Common myeloid progenitor, CD34-positive (primary cell): ENCODE data around the gene CCDC106.
A peak's percentile ranks its signal among the peaks of the same experiment; 100 is the strongest.

ENCODE experiments used
- CTCF ChIA-PET: fragments of 350-600 bp; sonication (Branson Sonifier 250); formaldehyde crosslinking; loops from one replicate; lab custom pipeline; 2021; ENCODE audit warnings: antibody characterized with exemption; lab: Charles Lee
- POLR2A ChIA-PET: fragments of 350-600 bp; sonication (Branson Sonifier 250); formaldehyde crosslinking; loops from one replicate; lab custom pipeline; 2021; ENCODE audit warnings: antibody characterized with exemption; lab: Charles Lee
- DNase-seq, 3 donors: peaks; one replicate each; pipeline versions ENCODE4 v3.0.0 to v3.0.0-alpha.2; 2013
- H3K27ac ChIP-seq, 2 experiments: 1 replicate in 1 of 2; 2 replicates in 1 of 2; pipeline ENCODE4 v1.7.0; 2013; ENCODE audit warnings: inconsistent platforms in 2 of 2, low read length in 2 of 2, mild to moderate bottlenecking in 2 of 2, low read depth in 1 of 2, moderate library complexity in 1 of 2; ENCODE audit not compliant: severe bottlenecking in 2 of 2, insufficient read depth in 1 of 2, poor library complexity in 1 of 2
- H3K27me3 ChIP-seq, 5 experiments: replicated peaks in 2 of 5; 1 replicate in 3 of 5; 2 replicates in 2 of 5; pipeline versions ENCODE4 v1.6.1 to v1.7.0; 2013; ENCODE audit warnings: low read length in 4 of 5, mild to moderate bottlenecking in 2 of 5, moderate library complexity in 2 of 5, inconsistent platforms in 1 of 5; ENCODE audit not compliant: insufficient read depth in 5 of 5, control insufficient read depth in 4 of 5
- H3K36me3 ChIP-seq, 4 experiments: 1 replicate in 2 of 4; 2 replicates in 2 of 4; pipeline versions ENCODE4 v1.6.1 to v1.7.0; 2013; ENCODE audit warnings: low read length in 3 of 4, control low read depth in 1 of 4, mild to moderate bottlenecking in 1 of 4; ENCODE audit not compliant: control insufficient read depth in 4 of 4, insufficient read depth in 4 of 4
- H3K4me1 ChIP-seq, 4 experiments: 1 replicate in 3 of 4; 2 replicates in 1 of 4; pipeline versions ENCODE4 v1.6.1 to v1.7.1; 2013; ENCODE audit warnings: low read length in 3 of 4, mild to moderate bottlenecking in 3 of 4, control low read depth in 1 of 4, inconsistent platforms in 1 of 4, moderate library complexity in 1 of 4; ENCODE audit not compliant: control insufficient read depth in 4 of 4, insufficient read depth in 4 of 4; ENCODE audit errors: control extremely low read depth in 1 of 4
- H3K4me3 ChIP-seq, 7 experiments: 1 replicate in 4 of 7; 2 replicates in 3 of 7; pipeline versions ENCODE4 v1.5.1 to v1.7.0; 2013; ENCODE audit warnings: mild to moderate bottlenecking in 7 of 7, low read length in 6 of 7, moderate library complexity in 6 of 7, inconsistent platforms in 2 of 7, low read depth in 2 of 7, control low read depth in 1 of 7; ENCODE audit not compliant: insufficient read depth in 4 of 7, control insufficient read depth in 1 of 7; ENCODE audit errors: extremely low read depth in 1 of 7
- H3K9me3 ChIP-seq, 5 experiments: 1 replicate in 4 of 5; 2 replicates in 1 of 5; pipeline versions ENCODE4 v1.6.1 to v1.7.1; 2013; ENCODE audit warnings: low read length in 4 of 5, mild to moderate bottlenecking in 2 of 5, inconsistent platforms in 1 of 5, low read depth in 1 of 5, moderate library complexity in 1 of 5; ENCODE audit not compliant: control insufficient read depth in 4 of 5, insufficient read depth in 2 of 5; ENCODE audit errors: control extremely low read depth in 1 of 5
- WGBS: methylation state at CpG from one replicate; pipeline ENCODE4 v1.1.5; 2013; ENCODE audit not compliant: insufficient coverage; 5-methylcytosine and 5-hydroxymethylcytosine counted together

The CCDC106 gene

DNA sequence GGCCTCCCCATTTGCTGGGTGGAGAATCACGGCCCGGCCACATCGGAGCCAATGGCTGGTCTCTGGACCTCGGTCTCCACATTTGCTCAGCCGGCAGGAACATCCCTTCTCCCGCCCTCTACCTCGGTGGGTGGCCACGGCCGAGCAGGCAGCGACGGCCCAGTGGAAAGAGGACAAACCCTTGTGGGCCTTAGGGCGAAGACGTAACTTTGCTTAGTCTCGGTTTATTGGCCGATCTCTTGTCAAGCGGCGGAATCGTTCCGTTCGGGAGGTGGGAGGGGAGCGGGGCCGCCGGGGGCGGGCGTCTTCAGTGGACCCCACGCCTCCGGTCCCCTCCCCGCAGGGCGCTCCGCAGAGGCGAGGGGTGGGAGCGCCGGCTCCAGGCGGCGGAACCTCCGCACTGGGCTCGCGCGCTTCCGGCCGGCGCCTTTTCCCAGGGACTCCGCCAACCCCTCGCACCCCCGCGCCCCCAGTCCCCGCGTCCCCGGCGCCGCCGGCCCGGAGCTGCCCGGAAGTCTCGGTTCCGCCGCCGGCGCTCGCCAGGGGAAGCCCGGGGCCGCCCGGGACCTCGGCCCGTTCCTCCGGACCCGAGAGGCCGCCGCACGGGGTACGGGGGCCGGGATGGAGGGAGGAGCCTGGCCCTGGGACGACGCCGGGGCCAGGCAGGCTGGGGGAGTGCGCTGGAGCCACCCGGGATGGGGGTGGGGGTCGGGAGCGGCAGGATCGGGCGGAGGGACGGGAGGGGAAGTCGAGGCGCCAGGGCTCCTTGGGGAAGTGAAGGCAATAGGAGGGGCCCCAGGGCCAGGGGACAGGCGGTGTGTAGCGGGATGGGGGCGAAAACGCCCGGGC is 7.2 kb upstream of the CCDC106 start, which contains the start of gene ZNF580:
Gene ZNF580 (plus strand): TSS at position 426 of the 849 bp plus-strand sequence. CDS start 1,507 bp downstream, outside the sequence.
- DNase-seq = peak in 2 of 3 donors; percentile 52 to 60
- no peaks in the 10 kb centered on the region for H3K9me3 ChIP-seq
- ChIA-PET POLR2A (interaction anchor here (1.1 kb wide), 1 partner anchor 14 kb away, joined by 4 read pairs; the partner anchor contains the start of gene U2AF2), CTCF (interaction anchor here (1.0 to 1.1 kb wide), 2 partner anchors 9 to 14 kb away, joined by 4 to 5 read pairs; no protein-coding TSS in a partner anchor)
- H3K4me1 ChIP-seq = peaks cover 5 to 61% (median 54%) of the 10 kb centered on the region in 4 experiments
- peaks cover 0 to 15% (median 12%) of the 10 kb centered on the region in 4 experiments for H3K36me3 ChIP-seq
- under 1% methylated on average over 68 of the region's 89 CpGs for WGBS
- no peaks in the 10 kb centered on the region for H3K27me3 ChIP-seq
- peak within 1 kb of the TSS; percentile 52 to 96 (median 76) for H3K4me3 ChIP-seq
- H3K27ac ChIP-seq = peak within 1 kb of the TSS in 1 of 2 experiments; percentile 74

DNA sequence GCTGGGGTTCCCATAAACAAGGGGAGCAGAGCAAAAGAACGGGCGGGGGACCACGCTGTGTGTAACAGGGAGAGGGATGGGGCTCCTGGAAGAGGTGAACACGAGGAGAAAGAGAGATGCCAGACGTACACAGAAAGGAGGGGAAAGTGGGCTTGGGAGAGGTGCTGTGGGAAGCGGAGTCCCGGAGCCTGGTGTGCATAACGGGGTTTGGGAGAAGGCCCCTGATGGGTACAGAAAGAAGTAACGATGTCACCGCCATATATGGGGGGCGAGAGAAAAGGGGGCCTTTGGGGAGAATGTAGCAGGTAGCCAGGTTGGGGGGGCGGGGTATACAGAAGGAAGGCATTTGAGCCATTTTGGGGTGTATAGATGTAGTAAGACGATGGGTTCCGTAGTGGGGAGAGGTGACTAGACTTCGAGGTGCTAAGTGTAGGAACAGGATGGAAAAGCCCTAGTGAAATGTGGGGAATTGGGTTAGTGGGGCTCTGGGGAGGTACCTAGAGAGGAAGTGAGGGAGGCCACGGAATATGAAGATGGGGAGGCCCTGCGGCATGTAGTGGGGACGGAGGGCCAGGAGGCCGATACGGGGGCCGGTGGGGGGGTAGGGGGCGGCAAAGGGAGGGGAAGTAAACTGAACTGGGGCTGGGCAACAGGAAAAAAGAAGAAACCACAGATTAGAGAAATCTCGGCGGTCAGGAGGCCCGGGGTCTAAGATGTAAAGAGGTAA is 6.4 kb upstream of the CCDC106 start:
- peaks cover 5 to 53% (median 47%) of the 10 kb centered on the region in 4 experiments for H3K4me1 ChIP-seq
- CTCF ChIA-PET = interaction anchor here (1.0 to 9.2 kb wide), 3 partner anchors 7 to 21 kb away, joined by 3 to 128 read pairs (median 3); partner anchors contain the start of gene ZNF784
- peak in 2 of 3 donors; percentile 33 to 51 for DNase-seq

DNA sequence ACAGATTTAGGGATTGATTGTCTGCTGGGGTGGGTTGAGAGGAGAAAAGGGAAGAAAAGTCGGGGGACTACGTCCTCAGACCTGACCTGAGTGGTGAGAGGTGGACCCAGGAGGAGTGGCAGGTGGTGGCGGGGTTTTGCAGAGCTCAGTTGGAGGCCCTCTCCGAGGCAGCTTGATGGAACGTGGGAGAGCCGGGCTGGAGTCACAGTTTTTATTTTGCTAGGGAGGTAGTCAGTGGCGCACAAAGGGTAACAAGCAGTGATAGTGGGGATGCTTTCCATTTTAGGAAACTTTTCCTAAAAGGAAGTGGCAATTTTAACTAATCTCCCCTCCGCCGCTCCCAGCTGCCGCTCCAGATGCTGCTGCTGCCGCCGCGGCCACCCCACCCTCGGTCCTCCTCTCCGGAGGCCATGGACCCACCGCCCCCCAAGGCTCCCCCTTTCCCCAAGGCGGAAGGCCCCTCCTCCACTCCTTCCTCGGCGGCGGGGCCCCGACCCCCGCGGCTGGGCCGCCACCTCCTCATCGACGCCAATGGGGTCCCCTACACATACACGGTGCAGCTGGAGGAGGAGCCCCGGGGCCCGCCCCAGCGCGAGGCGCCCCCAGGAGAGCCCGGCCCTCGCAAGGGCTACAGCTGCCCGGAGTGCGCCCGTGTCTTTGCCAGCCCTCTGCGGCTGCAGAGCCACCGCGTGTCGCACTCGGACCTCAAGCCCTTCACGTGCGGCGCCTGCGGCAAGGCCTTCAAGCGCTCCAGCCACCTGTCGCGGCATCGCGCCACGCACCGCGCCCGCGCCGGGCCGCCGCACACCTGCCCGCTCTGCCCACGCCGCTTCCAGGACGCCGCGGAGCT is 5.6 kb upstream of the CCDC106 start:
- Histone ChIP-seq H3K27me3 (no peaks in the 10 kb centered on the region), H3K36me3 (peaks cover 0 to 15% (median 12%) of the 10 kb centered on the region in 4 experiments), H3K27ac (peak overlapping the region in 1 of 2 experiments; percentile 86), H3K9me3 (no peaks in the 10 kb centered on the region), H3K4me1 (peaks cover 5 to 57% (median 47%) of the 10 kb centered on the region in 4 experiments), H3K4me3 (peak overlapping the region in 6 of 7 experiments; percentile 64 to 96 (median 80))
- ChIA-PET CTCF (interaction anchor here (1.0 to 9.2 kb wide), 4 partner anchors 8 to 22 kb away, joined by 3 to 128 read pairs (median 6); partner anchors contain the start of genes U2AF2 and ZNF784), POLR2A (interaction anchor here (1.0 kb wide), 1 partner anchor 12 kb away, joined by 4 read pairs; the partner anchor contains the start of gene U2AF2)
- WGBS = 2% methylated on average over 46 of the region's 65 CpGs
- no peak for DNase-seq

More for the DNA sequence above, 6.4 kb upstream of the CCDC106 start:
- WGBS = 0% methylated on average over 24 of the region's 25 CpGs
- Histone ChIP-seq H3K4me3 (peak overlapping the region; percentile 52 to 96 (median 76)), H3K27ac (peak overlapping the region in 1 of 2 experiments; percentile 74), H3K9me3 (no peaks in the 10 kb centered on the region), H3K36me3 (peaks cover 0 to 15% (median 12%) of the 10 kb centered on the region in 4 experiments), H3K27me3 (no peaks in the 10 kb centered on the region)
- POLR2A ChIA-PET = interaction anchor here (1.0 kb wide), 1 partner anchor 13 kb away, joined by 4 read pairs; the partner anchor contains the start of gene U2AF2

DNA sequence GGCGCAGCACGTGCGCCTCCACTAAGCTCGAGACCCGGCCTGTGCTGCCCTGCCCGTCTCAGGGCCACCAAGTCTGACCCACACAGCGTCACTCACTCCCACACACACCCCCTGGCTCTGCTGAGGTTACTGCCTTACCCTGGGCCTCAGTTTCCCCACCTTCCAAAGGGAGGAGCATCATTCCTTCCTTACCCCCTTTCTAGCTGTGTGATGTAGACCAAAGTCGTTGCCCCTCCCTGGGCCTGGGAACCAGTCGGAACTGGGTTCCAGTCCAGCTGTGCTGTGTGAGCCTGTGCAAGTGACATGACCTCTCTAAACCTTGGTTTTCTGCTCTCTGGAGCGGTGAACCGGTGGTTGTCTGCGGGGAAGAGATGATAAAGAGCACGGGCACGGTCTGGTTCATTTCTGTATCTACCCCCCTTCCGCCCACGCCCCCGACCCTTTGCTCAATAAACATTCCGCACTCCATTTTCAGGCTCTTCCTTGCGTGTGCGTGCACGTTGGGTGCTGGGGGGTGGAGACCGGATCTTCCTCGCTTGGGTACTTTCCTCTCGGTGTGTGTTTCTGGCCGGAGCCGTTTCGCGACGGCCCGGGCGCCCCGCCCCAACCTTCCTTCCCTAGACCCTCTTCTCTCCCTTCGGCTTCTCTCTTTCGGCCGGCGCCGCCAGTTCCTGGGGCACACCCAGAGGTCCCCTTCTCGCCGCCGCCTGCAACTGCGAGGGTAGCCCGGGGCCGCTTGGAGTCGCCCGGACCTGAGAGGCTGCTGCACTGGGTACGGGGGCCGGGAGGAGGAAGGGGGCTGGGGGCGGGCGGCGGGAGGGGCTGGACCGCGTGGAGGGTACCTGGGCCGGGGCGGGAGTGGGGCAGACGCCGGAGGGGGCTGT is 4.8 kb upstream of the CCDC106 start, which contains the start of gene ZNF581:
Gene ZNF581 (plus strand): TSS at position 647 of the 884 bp plus-strand sequence. CDS start 923 bp downstream, outside the sequence.
- H3K9me3 ChIP-seq = no peaks in the 10 kb centered on the region
- WGBS = 5% methylated on average over 34 of the region's 56 CpGs
- ChIA-PET POLR2A (no interaction called here), CTCF (interaction anchor here (1.2 to 9.2 kb wide), 4 partner anchors 9 to 28 kb away, joined by 3 to 128 read pairs (median 6); partner anchors contain the start of gene U2AF2)
- peak; percentile 74 to 85 (median 84) for DNase-seq
- H3K4me3 ChIP-seq = peak within 1 kb of the TSS; percentile 48 to 96 (median 77)
- H3K4me1 ChIP-seq = peaks cover 5 to 61% (median 50%) of the 10 kb centered on the region in 4 experiments
- H3K27me3 ChIP-seq = no peaks in the 10 kb centered on the region
- H3K27ac ChIP-seq = peak within 1 kb of the TSS; percentile 64 to 86
- H3K36me3 ChIP-seq = peaks cover 0 to 14% (median 11%) of the 10 kb centered on the region in 4 experiments

DNA sequence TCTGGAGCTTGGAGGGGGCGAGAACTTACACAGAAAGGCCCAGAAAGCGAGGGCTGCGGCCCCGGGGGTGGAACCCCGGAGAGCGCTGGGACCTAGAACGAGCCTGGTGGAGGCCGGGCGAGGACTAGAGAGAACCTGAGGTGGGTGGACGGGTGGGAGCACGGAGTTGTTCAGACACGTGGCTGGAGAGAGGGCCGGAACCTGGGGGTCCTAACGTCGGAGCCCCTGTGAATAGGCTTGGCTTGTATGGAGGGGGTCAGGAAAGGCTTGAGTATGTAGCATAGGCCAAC is 4.2 kb upstream of the CCDC106 start:
- no peak for DNase-seq
- Histone ChIP-seq H3K9me3 (no peaks in the 10 kb centered on the region), H3K36me3 (peaks cover 0 to 14% (median 11%) of the 10 kb centered on the region in 4 experiments), H3K27me3 (no peaks in the 10 kb centered on the region), H3K4me3 (peak overlapping the region; percentile 48 to 96 (median 77)), H3K4me1 (peaks cover 5 to 66% (median 56%) of the 10 kb centered on the region in 4 experiments), H3K27ac (peak overlapping the region; percentile 64 to 86)
- ChIA-PET POLR2A (no interaction called here), CTCF (interaction anchor here (1.3 to 9.2 kb wide), 4 partner anchors 9 to 27 kb away, joined by 3 to 128 read pairs (median 8); partner anchors contain the start of gene U2AF2)
- 0% methylated on average over 11 of the region's 15 CpGs for WGBS
